MM.1S (cell line): ENCODE measurements around the gene TEKTIP1.

ENCODE experiments used
- DNase-seq: peaks from one replicate; pipeline ENCODE4 v3.0.0-alpha.2; 2015
- H2AFZ ChIP-seq: fragments of 300-600 bp; sonication (generic); 2 replicates; pipeline ENCODE4 v1.6.0; 2016; ENCODE audit warnings: antibody characterized with exemption, low read length
- H3F3A ChIP-seq: fragments of 300-600 bp; sonication (generic); 2 replicates; pipeline ENCODE4 v1.6.1; 2016; ENCODE audit warnings: mild to moderate bottlenecking, antibody characterized with exemption, low read length, moderate library complexity, mixed read lengths; ENCODE audit not compliant: insufficient read depth
- H3K27ac ChIP-seq: fragments of 300-600 bp; sonication (generic); 2 replicates; pipeline ENCODE4 v1.5.1; 2016; ENCODE audit warnings: mild to moderate bottlenecking, low read length
- H3K27me3 ChIP-seq: fragments of 300-600 bp; sonication (generic); replicated peaks from 2 replicates; pipeline ENCODE4 v1.6.0; 2016; ENCODE audit warnings: low read length; ENCODE audit not compliant: insufficient read depth
- H3K36me3 ChIP-seq: fragments of 300-600 bp; sonication (generic); replicated peaks from 2 replicates; pipeline ENCODE4 v1.6.1; 2016; ENCODE audit warnings: mild to moderate bottlenecking, low read length, mixed read lengths; ENCODE audit not compliant: insufficient read depth
- H3K4me1 ChIP-seq: fragments of 300-600 bp; sonication (generic); 2 replicates; pipeline ENCODE4 v1.6.1; 2016; ENCODE audit warnings: low read length, mixed read lengths
- H3K4me2 ChIP-seq: fragments of 300-600 bp; sonication (generic); 2 replicates; pipeline ENCODE4 v1.6.0; 2016; ENCODE audit warnings: low read depth, low read length
- H3K4me3 ChIP-seq: fragments of 300-600 bp; sonication (generic); 2 replicates; pipeline ENCODE4 v1.5.1; 2016; ENCODE audit warnings: low read length, mixed read lengths
- H3K79me2 ChIP-seq: fragments of 300-600 bp; sonication (generic); 2 replicates; pipeline ENCODE4 v1.6.1; 2016; ENCODE audit warnings: mixed run types, low read length, mixed read lengths
- H3K9ac ChIP-seq: fragments of 300-600 bp; sonication (generic); 2 replicates; pipeline ENCODE4 v1.6.1; 2016; ENCODE audit warnings: low read length, mixed read lengths
- H3K9me2 ChIP-seq: fragments of 300-600 bp; sonication (generic); replicated peaks from 2 replicates; pipeline ENCODE4 v1.6.1; 2016; ENCODE audit warnings: mild to moderate bottlenecking, low read length, mixed read lengths; ENCODE audit not compliant: insufficient read depth
- H3K9me3 ChIP-seq: fragments of 300-600 bp; sonication (generic); replicated peaks from 2 replicates; pipeline ENCODE4 v1.6.1; 2016; ENCODE audit warnings: mild to moderate bottlenecking, low read length, mixed read lengths; ENCODE audit not compliant: insufficient read depth
- H4K20me1 ChIP-seq: fragments of 300-600 bp; sonication (generic); 2 replicates; pipeline ENCODE4 v1.6.1; 2016; ENCODE audit warnings: mild to moderate bottlenecking, low read length, moderate library complexity, mixed read lengths; ENCODE audit not compliant: insufficient read depth
- EZH2 ChIP-seq: fragments of 300-600 bp; sonication (generic); optimal IDR thresholded peaks from 2 replicates; pipeline ENCODE3; 2017; ENCODE audit warnings: low read depth, mild to moderate bottlenecking, antibody characterized with exemption, low read length, mixed read lengths
- EZH2phosphoT487 ChIP-seq: fragments of 300-600 bp; sonication (generic); IDR thresholded peaks from 2 replicates; pipeline ENCODE4 v1.6.1; 2018; ENCODE audit warnings: antibody characterized with exemption, low read length
- TF ChIP-seq, protein P1 (sequence below): fragments of 300-600 bp; sonication (generic); IDR thresholded peaks from 2 replicates; pipeline ENCODE4 v1.5.1; 2016; ENCODE audit warnings: antibody characterized with exemption, low read length, mixed read lengths

The TEKTIP1 gene

DNA sequence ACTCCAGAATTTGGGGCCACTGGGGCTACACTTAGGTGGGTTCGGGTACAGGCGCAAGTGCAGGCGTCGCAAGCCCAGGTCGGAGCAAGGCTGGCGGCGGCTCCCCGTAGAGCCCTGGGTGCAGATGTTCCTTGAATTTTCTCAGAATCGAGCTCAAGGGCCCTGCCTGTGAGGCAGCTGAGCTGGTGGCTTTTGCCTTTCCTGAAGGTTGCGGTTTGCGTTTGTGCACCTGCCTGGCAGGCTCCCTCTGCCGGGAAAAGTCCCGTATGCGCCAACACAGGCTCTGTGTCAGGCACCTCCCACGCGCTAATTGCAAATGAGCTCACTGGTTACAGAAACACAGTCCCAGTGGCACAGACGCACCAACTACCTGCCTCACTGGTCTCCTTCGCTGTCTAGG lies 44.4 kb upstream of the TEKTIP1 start:
- Histone ChIP-seq H3K4me1 (0 out of 2 replicates have a peak, but pooled peaks cover 6% of the 10 kb centered on the region), H3K9me2 (no peaks in the 10 kb centered on the region), H3K9me3 (no peaks in the 10 kb centered on the region), H2AFZ (no peak overlapping the region), H3K36me3 (0 out of 2 replicates have a peak, but pooled peaks cover 3% of the 10 kb centered on the region), H3K9ac (no peak overlapping the region), H4K20me1 (no peaks in the 10 kb centered on the region; the same call in 1 of the 2 replicates), H3K27me3 (no peaks in the 10 kb centered on the region), H3K79me2 (peaks cover 32% of the 10 kb centered on the region), H3K4me3 (no peak overlapping the region), H3K4me2 (no peak overlapping the region), H3K27ac (no peak overlapping the region), H3F3A (no peaks in the 10 kb centered on the region)
- no peak for DNase-seq
- no peak for TF ChIP-seq EZH2phosphoT487
- TF ChIP-seq EZH2, result no peak
- TF ChIP-seq, protein P1, sequence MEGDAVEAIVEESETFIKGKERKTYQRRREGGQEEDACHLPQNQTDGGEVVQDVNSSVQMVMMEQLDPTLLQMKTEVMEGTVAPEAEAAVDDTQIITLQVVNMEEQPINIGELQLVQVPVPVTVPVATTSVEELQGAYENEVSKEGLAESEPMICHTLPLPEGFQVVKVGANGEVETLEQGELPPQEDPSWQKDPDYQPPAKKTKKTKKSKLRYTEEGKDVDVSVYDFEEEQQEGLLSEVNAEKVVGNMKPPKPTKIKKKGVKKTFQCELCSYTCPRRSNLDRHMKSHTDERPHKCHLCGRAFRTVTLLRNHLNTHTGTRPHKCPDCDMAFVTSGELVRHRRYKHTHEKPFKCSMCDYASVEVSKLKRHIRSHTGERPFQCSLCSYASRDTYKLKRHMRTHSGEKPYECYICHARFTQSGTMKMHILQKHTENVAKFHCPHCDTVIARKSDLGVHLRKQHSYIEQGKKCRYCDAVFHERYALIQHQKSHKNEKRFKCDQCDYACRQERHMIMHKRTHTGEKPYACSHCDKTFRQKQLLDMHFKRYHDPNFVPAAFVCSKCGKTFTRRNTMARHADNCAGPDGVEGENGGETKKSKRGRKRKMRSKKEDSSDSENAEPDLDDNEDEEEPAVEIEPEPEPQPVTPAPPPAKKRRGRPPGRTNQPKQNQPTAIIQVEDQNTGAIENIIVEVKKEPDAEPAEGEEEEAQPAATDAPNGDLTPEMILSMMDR, result no peak

DNA sequence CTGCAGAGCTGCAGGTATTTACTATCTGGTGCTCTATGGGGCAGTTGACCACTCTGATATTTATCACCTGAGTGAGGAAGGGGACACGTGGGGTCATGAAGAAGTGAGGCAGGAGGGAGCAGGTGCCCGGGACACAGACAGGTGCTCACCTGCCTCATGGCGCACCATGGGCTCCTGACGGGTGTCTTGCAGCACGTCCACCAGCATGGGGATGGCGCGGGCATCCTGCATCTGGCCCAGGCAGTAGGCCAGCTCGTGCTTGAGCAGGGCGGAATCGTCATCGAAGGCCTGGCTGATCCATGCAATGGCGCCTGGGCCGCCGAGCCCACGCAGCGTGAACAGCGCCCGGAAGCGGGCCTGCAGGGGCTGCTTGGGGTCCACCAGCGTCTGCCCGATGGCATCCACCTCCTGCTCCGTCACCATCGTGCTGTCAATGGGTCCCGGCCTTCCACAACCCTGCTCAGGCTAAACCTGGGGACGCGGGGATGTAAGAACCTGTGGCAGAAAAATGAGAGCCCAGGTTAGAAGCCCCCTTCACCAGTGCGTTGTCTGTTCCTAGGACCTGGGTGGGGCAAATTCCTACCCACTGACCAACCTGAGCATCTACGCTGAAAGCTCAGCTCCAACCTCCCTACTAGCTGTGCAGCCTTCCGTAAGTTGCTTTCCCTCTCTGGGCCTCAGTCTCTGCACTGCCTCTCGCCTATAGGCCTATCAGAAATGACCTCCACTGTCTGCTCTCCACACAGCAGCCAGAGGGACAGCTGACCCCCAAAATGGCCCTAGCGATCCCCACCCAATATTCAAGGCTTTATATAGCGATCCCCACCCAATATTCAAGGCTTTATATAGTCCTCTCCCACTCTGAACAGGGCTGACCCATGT lies 42.3 kb upstream of the TEKTIP1 start:
- H3K4me3 ChIP-seq, result no peak overlapping the region
- TF ChIP-seq EZH2phosphoT487 (no peak), EZH2 (no peak)
- TF ChIP-seq, protein P1, result no peak
- no peak for DNase-seq
- no peak overlapping the region for H3K9ac ChIP-seq
- no peaks in the 10 kb centered on the region for H3F3A ChIP-seq
- H3K4me2 ChIP-seq, result no peak overlapping the region
- H3K4me1 ChIP-seq, result 0 out of 2 replicates have a peak, but pooled peaks cover 10% of the 10 kb centered on the region
- no peak overlapping the region for H2AFZ ChIP-seq
- no peaks in the 10 kb centered on the region for H3K9me3 ChIP-seq
- H3K27ac ChIP-seq, result no peak overlapping the region
- no peaks in the 10 kb centered on the region for H3K9me2 ChIP-seq
- no peaks in the 10 kb centered on the region for H3K27me3 ChIP-seq
- 0 out of 2 replicates have a peak, but pooled peaks cover 3% of the 10 kb centered on the region for H3K36me3 ChIP-seq
- peaks cover 42% of the 10 kb centered on the region for H3K79me2 ChIP-seq
- no peaks in the 10 kb centered on the region; the same call in 1 of the 2 replicates for H4K20me1 ChIP-seq

DNA sequence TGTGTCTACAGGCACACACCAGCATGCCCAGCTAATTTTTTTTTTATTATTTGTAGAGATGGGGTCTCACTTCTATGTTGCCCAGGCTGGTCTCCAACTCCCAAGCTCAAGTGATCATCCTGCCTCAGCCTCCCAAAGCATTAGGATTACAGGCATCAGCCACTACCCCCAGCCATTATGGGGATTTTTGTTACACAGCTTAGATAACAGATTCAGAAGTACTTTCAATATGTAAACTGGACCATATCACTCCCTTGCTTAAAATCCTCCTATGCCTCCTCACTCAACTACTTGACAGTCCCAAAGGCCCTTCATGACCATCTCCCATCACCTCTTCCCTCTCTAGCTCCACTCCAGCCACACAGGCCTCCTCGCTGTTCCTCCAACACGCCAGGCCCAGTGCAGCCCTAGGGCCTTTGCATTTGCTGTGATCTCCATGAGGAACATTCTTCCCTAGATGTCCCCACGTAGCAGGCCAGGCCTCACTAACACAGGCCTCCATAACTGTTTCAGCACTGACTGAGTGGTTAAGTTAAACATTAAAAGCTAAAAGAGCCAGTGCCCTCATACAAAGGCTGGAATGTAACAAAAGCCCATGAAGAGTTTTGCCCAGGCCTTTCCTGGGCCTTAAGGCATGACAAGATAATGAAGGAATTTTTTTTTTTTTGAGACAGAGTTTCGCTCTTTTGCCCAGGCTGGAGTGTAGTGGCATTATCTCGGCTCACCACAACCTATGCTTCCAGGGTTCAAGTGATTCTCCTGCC lies 41.0 kb upstream of the TEKTIP1 start:
- Histone ChIP-seq H3K27ac (no peak overlapping the region), H3K9me3 (no peaks in the 10 kb centered on the region), H3K79me2 (peaks cover 42% of the 10 kb centered on the region), H3F3A (no peaks in the 10 kb centered on the region), H2AFZ (no peak overlapping the region), H4K20me1 (no peaks in the 10 kb centered on the region; the same call in 1 of the 2 replicates), H3K4me3 (no peak overlapping the region), H3K9me2 (no peaks in the 10 kb centered on the region), H3K4me2 (no peak overlapping the region), H3K4me1 (0 out of 2 replicates have a peak, but pooled peaks cover 10% of the 10 kb centered on the region), H3K36me3 (0 out of 2 replicates have a peak, but pooled peaks cover 3% of the 10 kb centered on the region), H3K9ac (no peak overlapping the region), H3K27me3 (no peaks in the 10 kb centered on the region)
- no peak for DNase-seq
- TF ChIP-seq EZH2, result no peak
- no peak for TF ChIP-seq EZH2phosphoT487
- TF ChIP-seq, protein P1, result no peak
